H1 (cell line): ENCODE results near the gene SLC15A3. TPM values are rescaled to one million over a fixed set of nuclear protein-coding genes. Genes with fewer than 3 reads are reported as not detected.

Source experiments
- CTBP2 ChIP-seq: IDR thresholded peaks from 2 replicates; pipeline ENCODE4 v1.7.0; 2011; ENCODE audit warnings: borderline replicate concordance, mild to moderate bottlenecking, moderate library complexity, mixed read lengths, low read length; ENCODE audit not compliant: insufficient read depth, insufficient read length
- E2F6 ChIP-seq: IDR thresholded peaks from 2 replicates; pipeline ENCODE4 v1.6.1; 2012; ENCODE audit warnings: inconsistent platforms
- HDAC2 ChIP-seq, 2 experiments: fragments of 300-600 bp in 1 of 2; sonication (generic) in 1 of 2; IDR thresholded peaks; 2 replicates each; pipeline ENCODE4 v1.6.1; 2011 to 2012; ENCODE audit warnings: low read depth in 2 of 2, low read length in 2 of 2, mild to moderate bottlenecking in 2 of 2, moderate library complexity in 2 of 2, borderline replicate concordance in 1 of 2, inconsistent platforms in 1 of 2
- POU5F1 ChIP-seq: IDR thresholded peaks from 2 replicates; pipeline ENCODE4 v1.6.1; 2011; ENCODE audit warnings: low read depth, mild to moderate bottlenecking, low read length, moderate library complexity
- TAF1 ChIP-seq: IDR thresholded peaks from 2 replicates; pipeline ENCODE4 v1.6.1; 2011; ENCODE audit warnings: mild to moderate bottlenecking, low read depth, low read length
- polyA plus RNA-seq, 7 experiments: library from polyadenylated mRNA; depleted of rRNA in 3 of 7; stranded (reverse) in 5 of 7; unstranded in 2 of 7; fragments of >200 nt in 5 of 7; fragments of 200-250 nt in 2 of 7; gene quantifications; 1 replicate in 5 of 7; 2 replicates in 1 of 7; 4 replicates in 1 of 7; pipeline versions ENCODE4 v1.2.1 to v1.2.3, GENCODE V29; 2011 to 2013; ENCODE audit warnings: missing spikeins in 2 of 7, mixed read lengths in 2 of 7
- total RNA-seq: library from RNA; stranded (reverse); fragmentation: NEBNext Ultra II Directional; extraction: Animal tissue kit (Norgen Biotek cat#: 25700); gene quantifications from 2 replicates; pipeline ENCODE4 v1.2.1, GENCODE V29; 2021

Gene SLC15A3
- total and polyA plus RNA-seq, 2 of the 8 experiments (the other 6 are each of a cell fraction or from before 2014, with no cell fraction given), result 25.8 to 31.0 TPM

DNA sequence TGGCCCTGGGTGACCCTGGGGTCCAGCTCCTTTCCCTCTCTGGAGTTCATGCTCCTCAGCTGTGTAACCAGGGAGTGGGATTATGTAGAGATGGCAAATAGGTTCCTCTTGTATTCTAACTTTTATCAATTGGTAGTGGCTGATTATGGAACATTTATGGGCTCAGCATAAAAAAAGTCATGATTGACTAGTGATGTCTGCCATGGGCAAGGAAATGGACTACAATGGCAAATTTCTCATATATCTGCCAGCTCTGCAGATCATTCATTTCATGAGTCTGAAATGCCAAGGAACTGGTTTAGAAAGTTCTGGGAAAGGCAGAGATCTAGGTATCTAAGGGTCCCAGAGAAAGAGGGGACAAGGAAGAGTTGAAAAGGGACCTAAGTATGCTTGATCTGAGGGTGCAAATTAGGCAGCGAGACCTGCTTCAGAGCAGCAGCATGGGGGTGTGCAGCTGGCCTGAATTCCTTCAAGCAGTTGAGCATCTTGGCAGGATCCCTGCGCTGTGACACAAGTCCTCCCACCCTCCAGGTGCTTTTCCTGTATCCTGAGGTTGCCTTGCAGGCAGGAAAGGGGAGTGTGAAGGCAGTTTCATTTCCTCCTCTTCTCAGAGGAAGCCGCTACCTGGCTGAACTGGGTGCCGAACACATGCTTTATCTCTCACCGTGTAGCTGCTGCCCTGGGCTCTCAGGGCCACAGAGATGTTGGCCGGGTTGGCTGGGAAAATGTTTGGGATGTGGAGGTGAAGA, 10.4 kb downstream of the SLC15A3 start (continued):
- TF ChIP-seq CTBP2 (no peak), HDAC2 (IDR thresholded peaks at IDR 0.05; ENCODE audit: borderline replicate concordance in 1 of 2, low read depth in 2 of 2, low read length in 2 of 2) (no peak), TAF1 (no peak), POU5F1 (no peak), E2F6 (no peak)
- TF ChIP-seq, all 59 proteins: peak for 0
